Measurements from ENCODE around the gene KLHL30. TPM values are rescaled to one million over a fixed set of nuclear protein-coding genes. Genes with fewer than 3 reads are reported as not detected.
A peak's percentile ranks its signal among the peaks of the same experiment; 100 is the strongest.

KLHL30 gene
- total RNA-seq, 1 experiment from 2014 or later = 0.61 TPM

- RAD21 ChIA-PET (ENCODE audit: low non-redundant PET in 1 of 2, low total read pairs in 2 of 2, uncharacterized antibody in 2 of 2, unreplicated experiment in 2 of 2) = interaction anchor here in 1 of 2 experiments (0.6 kb wide), 1 partner anchor 44 kb away, joined by 3 read pairs; no protein-coding TSS in a partner anchor
- peak; percentile 68 for ATAC-seq
- H3K4me1 ChIP-seq (ENCODE audit: control insufficient read depth in 1 of 2, insufficient read depth in 2 of 2, low read length in 2 of 2) = peaks cover 48 to 61% of the 10 kb centered on the region in 2 experiments
These were observed 950 bp downstream of the KLHL30 start for GRCh38 chr2:238139196-238140039.

More at GRCh38 chr2:238139196-238140039, 950 bp downstream of the KLHL30 start:
- H3K79me2 ChIP-seq (ENCODE audit: insufficient read depth, low read length) = no peaks in the 10 kb centered on the region
- intact Hi-C loops (cut with micrococcal nuclease) = no loop called here
- ChIA-PET POLR2A (no interaction called here), CTCF (interaction anchor here (1.0 to 1.3 kb wide), 3 partner anchors 13 to 281 kb away, joined by 3 to 6 read pairs (median 3); no protein-coding TSS in a partner anchor)
- TF ChIP-seq POLR2A (IDR thresholded peaks at IDR 0.05; ENCODE audit: borderline replicate concordance, extremely low read depth, insufficient read depth, insufficient read length) = no peak
- TF ChIP-seq REST (IDR thresholded peaks at IDR 0.05; ENCODE audit: low read depth) = no peak
- TF ChIP-seq YY1 (IDR thresholded peaks at IDR 0.05; ENCODE audit: extremely low read depth, insufficient replicate concordance, low read depth, low read length) = peak; percentile 25
- TF ChIP-seq ZBTB33 (IDR thresholded peaks at IDR 0.05; ENCODE audit: extremely low read depth, insufficient replicate concordance, low read length) = no peak
- peak in 2 of 3 experiments; percentile 94 to 97; a peak in 4 of 6 replicates for TF ChIP-seq CTCF (IDR thresholded peaks at IDR 0.05 in 2 of 3, conservative IDR thresholded peaks at IDR 0.05 in 1 of 3; ENCODE audit: borderline replicate concordance in 1 of 3, insufficient read depth in 1 of 3, low read depth in 2 of 3, low read length in 2 of 3)
- no peak for TF ChIP-seq SIN3A (IDR thresholded peaks at IDR 0.05; ENCODE audit: low read depth)
- TF ChIP-seq CEBPB (IDR thresholded peaks at IDR 0.05; ENCODE audit: low read depth) = no peak
- no peaks in the 10 kb centered on the region for H3K9me3 ChIP-seq (ENCODE audit: control insufficient read depth in 1 of 2, insufficient read depth in 1 of 2, low read depth in 1 of 2, low read length in 2 of 2)
- peak overlapping the region; percentile 42; the same call in 1 of the 2 replicates for H3K27ac ChIP-seq (ENCODE audit: low read depth, low read length)
- H3K9me2 ChIP-seq (ENCODE audit: insufficient read depth) = no peaks in the 10 kb centered on the region
- no peaks in the 10 kb centered on the region for H3K36me3 ChIP-seq (ENCODE audit: control insufficient read depth in 1 of 2, insufficient read depth in 2 of 2, low read length in 2 of 2)
- H4K20me1 ChIP-seq (ENCODE audit: insufficient read depth) = no peaks in the 10 kb centered on the region
- BruUV-seq (replicated peaks) = no TSS peak
- H3K9ac ChIP-seq (ENCODE audit: low read length) = peak overlapping the region; percentile 39; the same call in 1 of the 2 replicates
- no peaks in the 10 kb centered on the region for H3K27me3 ChIP-seq (ENCODE audit: insufficient read depth, low read length)
- peak overlapping the region; percentile 52 for H3K4me2 ChIP-seq (ENCODE audit: low read length)
- no peak overlapping the region for H2AFZ ChIP-seq (ENCODE audit: low read depth, low read length, poor library complexity, severe bottlenecking)
- H3K4me3 ChIP-seq (replicated peaks in 1 of 2; ENCODE audit: low read depth in 1 of 2, low read length in 2 of 2) = peak overlapping the region in 1 of 2 experiments; percentile 1; a peak in 1 of 4 replicates
- no peak for DNase-seq (ENCODE audit: low read depth, low spot score)
